ENCODE data around the gene VEPH1.

- TF ChIP-seq EZH2 (IDR thresholded peaks at IDR 0.05; ENCODE audit: borderline replicate concordance, low read depth, low read length, poor library complexity, severe bottlenecking) (no peak), CTCF (conservative IDR thresholded peaks at IDR 0.05; ENCODE audit: low read depth, low read length) (no peak)
Observed at GRCh38 chr3:157323360-157323759, 179.9 kb downstream of the VEPH1 start.

Measured in A673 (cell line).